ENCODE measurements around the gene RNF212. TPM values are rescaled to one million over a fixed set of nuclear protein-coding genes. Genes with fewer than 3 reads are reported as not detected.

Gene RNF212
- total and polyA plus RNA-seq, 2 experiments from 2014 or later: 17.0 to 20.6 TPM

DNA sequence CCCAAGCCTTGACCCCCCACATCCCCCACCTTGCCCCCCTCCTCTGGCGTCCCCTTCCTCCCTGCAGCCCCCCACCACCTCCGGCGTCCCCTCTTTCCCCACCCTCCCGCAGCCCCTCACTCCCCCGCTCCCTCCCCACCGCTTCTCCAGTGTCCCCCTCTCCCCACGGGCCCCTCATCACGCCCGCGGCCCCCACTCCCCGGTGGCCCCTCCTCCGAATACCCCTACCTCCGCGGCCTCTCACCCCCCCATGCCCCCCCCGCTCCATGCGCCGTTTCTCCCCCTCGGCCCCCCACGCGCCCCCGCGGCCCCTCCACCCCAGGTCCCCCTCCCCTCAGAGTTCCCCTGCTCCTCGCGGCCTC, 562 bp downstream of the RNF212 start:
- TF ChIP-seq ZNF331 (CRISPR knock-in tag; IDR thresholded peaks at IDR 0.05; ENCODE audit: low read depth) (no peak), EZH2 (IDR thresholded peaks at IDR 0.05; ENCODE audit: low read depth, unreplicated experiment) (no peak), POLR2AphosphoS5 (IDR thresholded peaks at IDR 0.05; ENCODE audit: low read depth) (no peak), NANOG (IDR thresholded peaks at IDR 0.05; ENCODE audit: borderline replicate concordance) (no peak), CREB1 (CRISPR knock-in tag; IDR thresholded peaks at IDR 0.05; ENCODE audit: low read depth) (no peak), ZNF114 (CRISPR knock-in tag; IDR thresholded peaks at IDR 0.05) (no peak), EZH2phosphoT487 (IDR thresholded peaks at IDR 0.05; ENCODE audit: unreplicated experiment) (no peak), STAT1 (IDR thresholded peaks at IDR 0.05; ENCODE audit: unreplicated experiment) (no peak), JUNB (IDR thresholded peaks at IDR 0.05; ENCODE audit: unreplicated experiment) (no peak)
- TF ChIP-seq, protein P1, sequence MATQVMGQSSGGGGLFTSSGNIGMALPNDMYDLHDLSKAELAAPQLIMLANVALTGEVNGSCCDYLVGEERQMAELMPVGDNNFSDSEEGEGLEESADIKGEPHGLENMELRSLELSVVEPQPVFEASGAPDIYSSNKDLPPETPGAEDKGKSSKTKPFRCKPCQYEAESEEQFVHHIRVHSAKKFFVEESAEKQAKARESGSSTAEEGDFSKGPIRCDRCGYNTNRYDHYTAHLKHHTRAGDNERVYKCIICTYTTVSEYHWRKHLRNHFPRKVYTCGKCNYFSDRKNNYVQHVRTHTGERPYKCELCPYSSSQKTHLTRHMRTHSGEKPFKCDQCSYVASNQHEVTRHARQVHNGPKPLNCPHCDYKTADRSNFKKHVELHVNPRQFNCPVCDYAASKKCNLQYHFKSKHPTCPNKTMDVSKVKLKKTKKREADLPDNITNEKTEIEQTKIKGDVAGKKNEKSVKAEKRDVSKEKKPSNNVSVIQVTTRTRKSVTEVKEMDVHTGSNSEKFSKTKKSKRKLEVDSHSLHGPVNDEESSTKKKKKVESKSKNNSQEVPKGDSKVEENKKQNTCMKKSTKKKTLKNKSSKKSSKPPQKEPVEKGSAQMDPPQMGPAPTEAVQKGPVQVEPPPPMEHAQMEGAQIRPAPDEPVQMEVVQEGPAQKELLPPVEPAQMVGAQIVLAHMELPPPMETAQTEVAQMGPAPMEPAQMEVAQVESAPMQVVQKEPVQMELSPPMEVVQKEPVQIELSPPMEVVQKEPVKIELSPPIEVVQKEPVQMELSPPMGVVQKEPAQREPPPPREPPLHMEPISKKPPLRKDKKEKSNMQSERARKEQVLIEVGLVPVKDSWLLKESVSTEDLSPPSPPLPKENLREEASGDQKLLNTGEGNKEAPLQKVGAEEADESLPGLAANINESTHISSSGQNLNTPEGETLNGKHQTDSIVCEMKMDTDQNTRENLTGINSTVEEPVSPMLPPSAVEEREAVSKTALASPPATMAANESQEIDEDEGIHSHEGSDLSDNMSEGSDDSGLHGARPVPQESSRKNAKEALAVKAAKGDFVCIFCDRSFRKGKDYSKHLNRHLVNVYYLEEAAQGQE (IDR thresholded peaks at IDR 0.05; ENCODE audit: unreplicated experiment): no peak
- TF ChIP-seq, protein P2, sequence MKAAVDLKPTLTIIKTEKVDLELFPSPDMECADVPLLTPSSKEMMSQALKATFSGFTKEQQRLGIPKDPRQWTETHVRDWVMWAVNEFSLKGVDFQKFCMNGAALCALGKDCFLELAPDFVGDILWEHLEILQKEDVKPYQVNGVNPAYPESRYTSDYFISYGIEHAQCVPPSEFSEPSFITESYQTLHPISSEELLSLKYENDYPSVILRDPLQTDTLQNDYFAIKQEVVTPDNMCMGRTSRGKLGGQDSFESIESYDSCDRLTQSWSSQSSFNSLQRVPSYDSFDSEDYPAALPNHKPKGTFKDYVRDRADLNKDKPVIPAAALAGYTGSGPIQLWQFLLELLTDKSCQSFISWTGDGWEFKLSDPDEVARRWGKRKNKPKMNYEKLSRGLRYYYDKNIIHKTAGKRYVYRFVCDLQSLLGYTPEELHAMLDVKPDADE (IDR thresholded peaks at IDR 0.05): no peak
- TF ChIP-seq, protein P3, sequence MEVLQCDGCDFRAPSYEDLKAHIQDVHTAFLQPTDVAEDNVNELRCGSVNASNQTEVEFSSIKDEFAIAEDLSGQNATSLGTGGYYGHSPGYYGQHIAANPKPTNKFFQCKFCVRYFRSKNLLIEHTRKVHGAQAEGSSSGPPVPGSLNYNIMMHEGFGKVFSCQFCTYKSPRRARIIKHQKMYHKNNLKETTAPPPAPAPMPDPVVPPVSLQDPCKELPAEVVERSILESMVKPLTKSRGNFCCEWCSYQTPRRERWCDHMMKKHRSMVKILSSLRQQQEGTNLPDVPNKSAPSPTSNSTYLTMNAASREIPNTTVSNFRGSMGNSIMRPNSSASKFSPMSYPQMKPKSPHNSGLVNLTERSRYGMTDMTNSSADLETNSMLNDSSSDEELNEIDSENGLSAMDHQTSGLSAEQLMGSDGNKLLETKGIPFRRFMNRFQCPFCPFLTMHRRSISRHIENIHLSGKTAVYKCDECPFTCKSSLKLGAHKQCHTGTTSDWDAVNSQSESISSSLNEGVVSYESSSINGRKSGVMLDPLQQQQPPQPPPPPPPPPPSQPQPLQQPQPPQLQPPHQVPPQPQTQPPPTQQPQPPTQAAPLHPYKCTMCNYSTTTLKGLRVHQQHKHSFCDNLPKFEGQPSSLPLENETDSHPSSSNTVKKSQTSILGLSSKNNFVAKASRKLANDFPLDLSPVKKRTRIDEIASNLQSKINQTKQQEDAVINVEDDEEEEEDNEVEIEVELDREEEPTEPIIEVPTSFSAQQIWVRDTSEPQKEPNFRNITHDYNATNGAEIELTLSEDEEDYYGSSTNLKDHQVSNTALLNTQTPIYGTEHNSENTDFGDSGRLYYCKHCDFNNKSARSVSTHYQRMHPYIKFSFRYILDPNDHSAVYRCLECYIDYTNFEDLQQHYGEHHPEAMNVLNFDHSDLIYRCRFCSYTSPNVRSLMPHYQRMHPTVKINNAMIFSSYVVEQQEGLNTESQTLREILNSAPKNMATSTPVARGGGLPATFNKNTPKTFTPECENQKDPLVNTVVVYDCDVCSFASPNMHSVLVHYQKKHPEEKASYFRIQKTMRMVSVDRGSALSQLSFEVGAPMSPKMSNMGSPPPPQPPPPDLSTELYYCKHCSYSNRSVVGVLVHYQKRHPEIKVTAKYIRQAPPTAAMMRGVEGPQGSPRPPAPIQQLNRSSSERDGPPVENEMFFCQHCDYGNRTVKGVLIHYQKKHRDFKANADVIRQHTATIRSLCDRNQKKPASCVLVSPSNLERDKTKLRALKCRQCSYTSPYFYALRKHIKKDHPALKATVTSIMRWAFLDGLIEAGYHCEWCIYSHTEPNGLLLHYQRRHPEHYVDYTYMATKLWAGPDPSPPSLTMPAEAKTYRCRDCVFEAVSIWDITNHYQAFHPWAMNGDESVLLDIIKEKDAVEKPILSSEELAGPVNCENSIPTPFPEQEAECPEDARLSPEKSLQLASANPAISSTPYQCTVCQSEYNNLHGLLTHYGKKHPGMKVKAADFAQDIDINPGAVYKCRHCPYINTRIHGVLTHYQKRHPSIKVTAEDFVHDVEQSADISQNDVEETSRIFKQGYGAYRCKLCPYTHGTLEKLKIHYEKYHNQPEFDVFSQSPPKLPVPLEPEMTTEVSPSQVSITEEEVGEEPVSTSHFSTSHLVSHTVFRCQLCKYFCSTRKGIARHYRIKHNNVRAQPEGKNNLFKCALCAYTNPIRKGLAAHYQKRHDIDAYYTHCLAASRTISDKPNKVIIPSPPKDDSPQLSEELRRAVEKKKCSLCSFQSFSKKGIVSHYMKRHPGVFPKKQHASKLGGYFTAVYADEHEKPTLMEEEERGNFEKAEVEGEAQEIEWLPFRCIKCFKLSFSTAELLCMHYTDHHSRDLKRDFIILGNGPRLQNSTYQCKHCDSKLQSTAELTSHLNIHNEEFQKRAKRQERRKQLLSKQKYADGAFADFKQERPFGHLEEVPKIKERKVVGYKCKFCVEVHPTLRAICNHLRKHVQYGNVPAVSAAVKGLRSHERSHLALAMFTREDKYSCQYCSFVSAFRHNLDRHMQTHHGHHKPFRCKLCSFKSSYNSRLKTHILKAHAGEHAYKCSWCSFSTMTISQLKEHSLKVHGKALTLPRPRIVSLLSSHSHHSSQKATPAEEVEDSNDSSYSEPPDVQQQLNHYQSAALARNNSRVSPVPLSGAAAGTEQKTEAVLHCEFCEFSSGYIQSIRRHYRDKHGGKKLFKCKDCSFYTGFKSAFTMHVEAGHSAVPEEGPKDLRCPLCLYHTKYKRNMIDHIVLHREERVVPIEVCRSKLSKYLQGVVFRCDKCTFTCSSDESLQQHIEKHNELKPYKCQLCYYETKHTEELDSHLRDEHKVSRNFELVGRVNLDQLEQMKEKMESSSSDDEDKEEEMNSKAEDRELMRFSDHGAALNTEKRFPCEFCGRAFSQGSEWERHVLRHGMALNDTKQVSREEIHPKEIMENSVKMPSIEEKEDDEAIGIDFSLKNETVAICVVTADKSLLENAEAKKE (CRISPR knock-in tag; IDR thresholded peaks at IDR 0.05): no peak
- TF ChIP-seq, protein P4, sequence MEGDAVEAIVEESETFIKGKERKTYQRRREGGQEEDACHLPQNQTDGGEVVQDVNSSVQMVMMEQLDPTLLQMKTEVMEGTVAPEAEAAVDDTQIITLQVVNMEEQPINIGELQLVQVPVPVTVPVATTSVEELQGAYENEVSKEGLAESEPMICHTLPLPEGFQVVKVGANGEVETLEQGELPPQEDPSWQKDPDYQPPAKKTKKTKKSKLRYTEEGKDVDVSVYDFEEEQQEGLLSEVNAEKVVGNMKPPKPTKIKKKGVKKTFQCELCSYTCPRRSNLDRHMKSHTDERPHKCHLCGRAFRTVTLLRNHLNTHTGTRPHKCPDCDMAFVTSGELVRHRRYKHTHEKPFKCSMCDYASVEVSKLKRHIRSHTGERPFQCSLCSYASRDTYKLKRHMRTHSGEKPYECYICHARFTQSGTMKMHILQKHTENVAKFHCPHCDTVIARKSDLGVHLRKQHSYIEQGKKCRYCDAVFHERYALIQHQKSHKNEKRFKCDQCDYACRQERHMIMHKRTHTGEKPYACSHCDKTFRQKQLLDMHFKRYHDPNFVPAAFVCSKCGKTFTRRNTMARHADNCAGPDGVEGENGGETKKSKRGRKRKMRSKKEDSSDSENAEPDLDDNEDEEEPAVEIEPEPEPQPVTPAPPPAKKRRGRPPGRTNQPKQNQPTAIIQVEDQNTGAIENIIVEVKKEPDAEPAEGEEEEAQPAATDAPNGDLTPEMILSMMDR (conservative IDR thresholded peaks at IDR 0.05; ENCODE audit: low read depth in 2 of 2): no peak
- peaks cover 20% of the 10 kb centered on the region; the same call in 1 of the 2 replicates for H3K27me3 ChIP-seq (ENCODE audit: insufficient read depth)
- H3K4me3 ChIP-seq: no peak overlapping the region
- Mint-ChIP-seq H3K27me3 (ENCODE audit: insufficient read depth, low read depth, poor library complexity) (peaks cover 14% of the 10 kb centered on the region), H3K9me3 (peaks cover 4% of the 10 kb centered on the region; the same call in 1 of the 3 replicates), H3K36me3 (ENCODE audit: low read depth) (no peaks in the 10 kb centered on the region; the same call in 2 of the 3 replicates), H3K4me3 (no peak overlapping the region), H3K4me1 (peaks cover 5% of the 10 kb centered on the region; the same call in 2 of the 3 replicates), H3K27ac (no peak overlapping the region)
- no peak for DNase-seq (ENCODE audit: low spot score)
- peaks cover 4% of the 10 kb centered on the region; the same call in 1 of the 2 replicates for H3K4me1 ChIP-seq (ENCODE audit: insufficient read depth)
- H3K27ac ChIP-seq (ENCODE audit: low read depth): no peak overlapping the region
- no peaks in the 10 kb centered on the region for H3K36me3 ChIP-seq (ENCODE audit: insufficient read depth)
- no peaks in the 10 kb centered on the region for H3K9me2 ChIP-seq (ENCODE audit: insufficient read depth)
- H3F3A ChIP-seq (replicated peaks; ENCODE audit: low read depth): no peaks in the 10 kb centered on the region
- H4K20me1 ChIP-seq (replicated peaks; ENCODE audit: insufficient read depth): 0 out of 2 replicates have a peak, but pooled peaks cover 3% of the 10 kb centered on the region
- peaks cover 12% of the 10 kb centered on the region; the same call in 1 of the 2 replicates for H3K79me2 ChIP-seq (replicated peaks; ENCODE audit: insufficient read depth)
- H2AFZ ChIP-seq: no peak overlapping the region
- no peak for ATAC-seq
- H3K4me2 ChIP-seq: no peak overlapping the region

Measured in GM23338 (cell line).